ENCODE data around the gene OGFRL1. TPM values are rescaled to one million over a fixed set of nuclear protein-coding genes. Genes with fewer than 3 reads are reported as not detected.

The OGFRL1 gene
- polyA plus RNA-seq, 1 donor from 2014 or later = 8.3 TPM

DNA sequence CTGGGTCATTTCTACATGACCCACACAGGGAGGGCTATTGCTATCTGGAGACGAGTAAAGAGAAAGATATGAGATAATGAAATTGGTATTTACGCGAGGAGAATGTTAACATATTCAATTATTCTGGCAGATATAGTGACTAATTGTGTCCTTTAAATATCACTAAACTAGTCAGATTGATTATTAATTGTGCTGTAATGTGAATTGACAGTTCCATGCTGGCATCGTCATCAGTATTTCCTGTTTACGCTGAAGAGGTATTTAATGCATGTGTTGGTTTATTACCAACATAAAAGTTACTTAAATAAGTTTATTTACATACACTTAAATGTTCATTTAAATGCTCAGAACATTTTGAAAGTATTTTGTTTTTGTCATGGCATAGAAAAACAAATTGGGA, 35.7 kb upstream of the OGFRL1 start:
- Histone ChIP-seq H3K4me2 (ENCODE audit: low read length) (no peak overlapping the region), H3K9me2 (ENCODE audit: insufficient read depth, low read length) (no peaks in the 10 kb centered on the region), H2AFZ (ENCODE audit: low read depth, low read length) (no peak overlapping the region), H3K9ac (ENCODE audit: low read length) (no peak overlapping the region), H3K27ac (ENCODE audit: low read length) (no peak overlapping the region), H3K36me3 (ENCODE audit: insufficient read depth, low read length) (no peaks in the 10 kb centered on the region), H3K27me3 (ENCODE audit: insufficient read depth, low read depth, low read length) (no peaks in the 10 kb centered on the region), H3K79me2 (replicated peaks; ENCODE audit: insufficient read depth, low read length) (no peaks in the 10 kb centered on the region), H4K20me1 (ENCODE audit: insufficient read depth) (no peaks in the 10 kb centered on the region), H3K9me3 (ENCODE audit: low read length) (no peaks in the 10 kb centered on the region), H3F3A (ENCODE audit: insufficient read depth, low read length, poor library complexity, severe bottlenecking) (no peaks in the 10 kb centered on the region), H3K4me3 (ENCODE audit: low read length) (no peak overlapping the region)
- TF ChIP-seq MXI1 (conservative IDR thresholded peaks at IDR 0.05; ENCODE audit: poor library complexity, severe bottlenecking) (no peak), RAD21 (conservative IDR thresholded peaks at IDR 0.05) (no peak), EZH2 (IDR thresholded peaks at IDR 0.05; ENCODE audit: borderline replicate concordance, insufficient read depth, low read length, poor library complexity, severe bottlenecking) (no peak), TAF1 (IDR thresholded peaks at IDR 0.05; ENCODE audit: low read depth) (no peak), SMC3 (conservative IDR thresholded peaks at IDR 0.05; ENCODE audit: poor library complexity) (no peak), EP300 (conservative IDR thresholded peaks at IDR 0.05; ENCODE audit: poor library complexity, severe bottlenecking) (no peak), POLR2AphosphoS5 (IDR thresholded peaks at IDR 0.05) (no peak)
- TF ChIP-seq, protein P1, sequence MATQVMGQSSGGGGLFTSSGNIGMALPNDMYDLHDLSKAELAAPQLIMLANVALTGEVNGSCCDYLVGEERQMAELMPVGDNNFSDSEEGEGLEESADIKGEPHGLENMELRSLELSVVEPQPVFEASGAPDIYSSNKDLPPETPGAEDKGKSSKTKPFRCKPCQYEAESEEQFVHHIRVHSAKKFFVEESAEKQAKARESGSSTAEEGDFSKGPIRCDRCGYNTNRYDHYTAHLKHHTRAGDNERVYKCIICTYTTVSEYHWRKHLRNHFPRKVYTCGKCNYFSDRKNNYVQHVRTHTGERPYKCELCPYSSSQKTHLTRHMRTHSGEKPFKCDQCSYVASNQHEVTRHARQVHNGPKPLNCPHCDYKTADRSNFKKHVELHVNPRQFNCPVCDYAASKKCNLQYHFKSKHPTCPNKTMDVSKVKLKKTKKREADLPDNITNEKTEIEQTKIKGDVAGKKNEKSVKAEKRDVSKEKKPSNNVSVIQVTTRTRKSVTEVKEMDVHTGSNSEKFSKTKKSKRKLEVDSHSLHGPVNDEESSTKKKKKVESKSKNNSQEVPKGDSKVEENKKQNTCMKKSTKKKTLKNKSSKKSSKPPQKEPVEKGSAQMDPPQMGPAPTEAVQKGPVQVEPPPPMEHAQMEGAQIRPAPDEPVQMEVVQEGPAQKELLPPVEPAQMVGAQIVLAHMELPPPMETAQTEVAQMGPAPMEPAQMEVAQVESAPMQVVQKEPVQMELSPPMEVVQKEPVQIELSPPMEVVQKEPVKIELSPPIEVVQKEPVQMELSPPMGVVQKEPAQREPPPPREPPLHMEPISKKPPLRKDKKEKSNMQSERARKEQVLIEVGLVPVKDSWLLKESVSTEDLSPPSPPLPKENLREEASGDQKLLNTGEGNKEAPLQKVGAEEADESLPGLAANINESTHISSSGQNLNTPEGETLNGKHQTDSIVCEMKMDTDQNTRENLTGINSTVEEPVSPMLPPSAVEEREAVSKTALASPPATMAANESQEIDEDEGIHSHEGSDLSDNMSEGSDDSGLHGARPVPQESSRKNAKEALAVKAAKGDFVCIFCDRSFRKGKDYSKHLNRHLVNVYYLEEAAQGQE (IDR thresholded peaks at IDR 0.05; ENCODE audit: borderline replicate concordance) = no peak
- TF ChIP-seq, protein P2, sequence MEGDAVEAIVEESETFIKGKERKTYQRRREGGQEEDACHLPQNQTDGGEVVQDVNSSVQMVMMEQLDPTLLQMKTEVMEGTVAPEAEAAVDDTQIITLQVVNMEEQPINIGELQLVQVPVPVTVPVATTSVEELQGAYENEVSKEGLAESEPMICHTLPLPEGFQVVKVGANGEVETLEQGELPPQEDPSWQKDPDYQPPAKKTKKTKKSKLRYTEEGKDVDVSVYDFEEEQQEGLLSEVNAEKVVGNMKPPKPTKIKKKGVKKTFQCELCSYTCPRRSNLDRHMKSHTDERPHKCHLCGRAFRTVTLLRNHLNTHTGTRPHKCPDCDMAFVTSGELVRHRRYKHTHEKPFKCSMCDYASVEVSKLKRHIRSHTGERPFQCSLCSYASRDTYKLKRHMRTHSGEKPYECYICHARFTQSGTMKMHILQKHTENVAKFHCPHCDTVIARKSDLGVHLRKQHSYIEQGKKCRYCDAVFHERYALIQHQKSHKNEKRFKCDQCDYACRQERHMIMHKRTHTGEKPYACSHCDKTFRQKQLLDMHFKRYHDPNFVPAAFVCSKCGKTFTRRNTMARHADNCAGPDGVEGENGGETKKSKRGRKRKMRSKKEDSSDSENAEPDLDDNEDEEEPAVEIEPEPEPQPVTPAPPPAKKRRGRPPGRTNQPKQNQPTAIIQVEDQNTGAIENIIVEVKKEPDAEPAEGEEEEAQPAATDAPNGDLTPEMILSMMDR (IDR thresholded peaks at IDR 0.05; ENCODE audit: poor library complexity, severe bottlenecking) = no peak

DNA sequence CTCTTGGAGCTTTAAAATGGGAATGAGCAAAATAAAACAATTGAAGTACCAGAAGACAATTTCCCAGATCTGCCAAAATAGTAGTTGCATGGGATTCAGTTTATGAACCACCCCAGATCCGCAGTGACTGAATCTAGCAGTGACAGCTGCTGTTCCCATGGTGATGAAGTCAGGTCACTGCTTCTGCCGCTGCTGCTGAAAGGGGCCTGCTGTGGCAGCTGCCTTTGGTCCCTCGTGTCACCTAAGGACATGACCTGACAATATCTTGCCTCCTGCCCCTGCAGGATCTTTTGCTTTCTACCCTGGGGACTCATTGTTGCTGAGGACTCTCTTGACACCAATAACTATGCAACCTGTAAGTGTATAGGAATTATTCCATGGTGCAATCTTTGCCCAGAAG, 34.3 kb upstream of the OGFRL1 start:
- TF ChIP-seq, protein P1 (IDR thresholded peaks at IDR 0.05; ENCODE audit: borderline replicate concordance) = no peak
- TF ChIP-seq EP300 (conservative IDR thresholded peaks at IDR 0.05; ENCODE audit: poor library complexity, severe bottlenecking) (peak; percentile 47), RAD21 (conservative IDR thresholded peaks at IDR 0.05) (no peak)
- no peaks in the 10 kb centered on the region for H3K9me2 ChIP-seq (ENCODE audit: insufficient read depth, low read length)
- H3K4me3 ChIP-seq (ENCODE audit: low read length) = peak overlapping the region; percentile 21
- H3K27ac ChIP-seq (ENCODE audit: low read length) = peak overlapping the region; percentile 4
- H3K27me3 ChIP-seq (ENCODE audit: insufficient read depth, low read depth, low read length) = no peaks in the 10 kb centered on the region
- H3K4me2 ChIP-seq (ENCODE audit: low read length) = no peak overlapping the region
- H3K36me3 ChIP-seq (ENCODE audit: insufficient read depth, low read length) = no peaks in the 10 kb centered on the region
- no peaks in the 10 kb centered on the region for H3F3A ChIP-seq (ENCODE audit: insufficient read depth, low read length, poor library complexity, severe bottlenecking)
- no peak overlapping the region for H2AFZ ChIP-seq (ENCODE audit: low read depth, low read length)
- no peaks in the 10 kb centered on the region for H3K9me3 ChIP-seq (ENCODE audit: low read length)
- no peak overlapping the region for H3K9ac ChIP-seq (ENCODE audit: low read length)
- no peaks in the 10 kb centered on the region for H3K79me2 ChIP-seq (replicated peaks; ENCODE audit: insufficient read depth, low read length)
- no peaks in the 10 kb centered on the region for H4K20me1 ChIP-seq (ENCODE audit: insufficient read depth)
